H9 (cell line): ENCODE results near the gene SNRNP48. TPM values are rescaled to one million over a fixed set of nuclear protein-coding genes. Genes with fewer than 3 reads are reported as not detected.

Source experiments
- DNase-seq: peaks from one replicate; pipeline ENCODE4 v3.0.0-alpha.2; 2017
- H2AFZ ChIP-seq: one replicate; pipeline ENCODE4 v1.6.1; 2013; ENCODE audit warnings: mild to moderate bottlenecking, low read length, control low read depth, moderate library complexity
- H2AK5ac ChIP-seq: 2 replicates; pipeline ENCODE4 v1.6.1; 2013; ENCODE audit warnings: low read length, control low read depth, mixed read lengths; ENCODE audit not compliant: insufficient read length
- H2BK120ac ChIP-seq: one replicate; pipeline ENCODE4 v1.6.1; 2013; ENCODE audit warnings: low read depth, mild to moderate bottlenecking, low read length, control low read depth, inconsistent platforms; ENCODE audit not compliant: poor library complexity, severe bottlenecking
- H2BK12ac ChIP-seq: 2 replicates; pipeline ENCODE4 v1.6.1; 2013; ENCODE audit warnings: low read length, control low read depth, mixed read lengths, low read depth; ENCODE audit not compliant: insufficient read length
- H2BK15ac ChIP-seq: 2 replicates; pipeline ENCODE4 v1.6.1; 2013; ENCODE audit warnings: low read depth, low read length, control low read depth
- H2BK20ac ChIP-seq: one replicate; pipeline ENCODE4 v1.6.1; 2013; ENCODE audit warnings: low read depth, mild to moderate bottlenecking, low read length, control low read depth, inconsistent platforms; ENCODE audit not compliant: poor library complexity, severe bottlenecking
- H2BK5ac ChIP-seq: 2 replicates; pipeline ENCODE4 v1.6.1; 2013; ENCODE audit warnings: low read length, control low read depth, mixed read lengths; ENCODE audit not compliant: insufficient read length
- H3K14ac ChIP-seq: 2 replicates; pipeline ENCODE4 v1.6.1; 2013; ENCODE audit warnings: low read length, control low read depth; ENCODE audit not compliant: insufficient read depth
- H3K18ac ChIP-seq: 2 replicates; pipeline ENCODE4 v1.6.1; 2013; ENCODE audit warnings: low read depth, mild to moderate bottlenecking, mixed read lengths, low read length, control low read depth; ENCODE audit not compliant: insufficient read length
- H3K23ac ChIP-seq: 2 replicates; pipeline ENCODE4 v1.6.1; 2013; ENCODE audit warnings: low read length, control low read depth, mixed read lengths, low read depth; ENCODE audit not compliant: insufficient read length
- H3K23me2 ChIP-seq: 2 replicates; pipeline ENCODE4 v1.6.1; 2013; ENCODE audit warnings: low read depth, mild to moderate bottlenecking, mixed read lengths, low read length, control low read depth; ENCODE audit not compliant: insufficient read length, poor library complexity, severe bottlenecking
- H3K27ac ChIP-seq: 2 replicates; pipeline ENCODE4 v1.5.1; 2013; ENCODE audit warnings: low read length, control low read depth, mixed read lengths, low read depth; ENCODE audit not compliant: insufficient read length
- H3K27me3 ChIP-seq: 2 replicates; pipeline ENCODE4 v1.6.1; 2013; ENCODE audit warnings: low read length, control low read depth, inconsistent platforms; ENCODE audit not compliant: insufficient read depth
- H3K4ac ChIP-seq: 2 replicates; pipeline ENCODE4 v1.6.1; 2013; ENCODE audit warnings: low read depth, mild to moderate bottlenecking, control low read depth, inconsistent platforms, low read length, moderate library complexity
- H3K4me1 ChIP-seq: 2 replicates; pipeline ENCODE4 v1.6.1; 2013; ENCODE audit warnings: low read length, control low read depth, inconsistent platforms; ENCODE audit not compliant: insufficient read depth
- H3K4me2 ChIP-seq: 2 replicates; pipeline ENCODE4 v1.6.1; 2013; ENCODE audit warnings: low read length, control low read depth, mixed read lengths; ENCODE audit not compliant: insufficient read length, insufficient read depth
- H3K56ac ChIP-seq: 2 replicates; pipeline ENCODE4 v1.6.1; 2013; ENCODE audit warnings: low read depth, mild to moderate bottlenecking, mixed read lengths, low read length, control low read depth; ENCODE audit not compliant: insufficient read length
- H3K79me1 ChIP-seq: 2 replicates; pipeline ENCODE4 v1.6.1; 2013; ENCODE audit warnings: low read depth, mild to moderate bottlenecking, moderate library complexity, low read length, control low read depth, inconsistent platforms; ENCODE audit not compliant: insufficient read depth, poor library complexity, severe bottlenecking
- H3K79me2 ChIP-seq: 2 replicates; pipeline ENCODE4 v1.6.1; 2013; ENCODE audit warnings: low read length, control low read depth, inconsistent platforms; ENCODE audit not compliant: insufficient read depth
- H3K9ac ChIP-seq: 2 replicates; pipeline ENCODE4 v1.6.1; 2013; ENCODE audit warnings: low read length, control low read depth, mixed read lengths; ENCODE audit not compliant: insufficient read length; ENCODE audit errors: extremely low read depth
- H3K9me3 ChIP-seq: one replicate; pipeline ENCODE4 v1.6.1; 2013; ENCODE audit warnings: low read depth, low read length, inconsistent platforms; ENCODE audit not compliant: control insufficient read depth
- H3T11ph ChIP-seq: one replicate; pipeline ENCODE4 v1.6.1; 2013; ENCODE audit warnings: mild to moderate bottlenecking, low read length, control low read depth, inconsistent platforms
- H4K20me1 ChIP-seq: one replicate; pipeline ENCODE4 v1.6.1; 2013; ENCODE audit not compliant: control insufficient read depth, insufficient read length, insufficient read depth
- H4K5ac ChIP-seq: 2 replicates; pipeline ENCODE4 v1.6.1; 2013; ENCODE audit warnings: low read depth, mild to moderate bottlenecking, mixed read lengths, low read length, control low read depth; ENCODE audit not compliant: insufficient read length
- H4K8ac ChIP-seq: replicated peaks from 2 replicates; pipeline ENCODE4 v1.6.1; 2013; ENCODE audit warnings: low read length, control low read depth, mixed read lengths, low read depth; ENCODE audit not compliant: insufficient read length
- H4K91ac ChIP-seq: 2 replicates; pipeline ENCODE4 v1.6.1; 2013; ENCODE audit warnings: low read depth, mild to moderate bottlenecking, moderate library complexity, mixed read lengths, low read length, control low read depth; ENCODE audit not compliant: insufficient read length
- H3K27ac Mint-ChIP-seq, 3 experiments: 2 replicates in 2 of 3; 3 replicates in 1 of 3; pipeline ENCODE4 v1.8.0; 2020 to 2021; ENCODE audit warnings: mixed read lengths in 3 of 3, mild to moderate bottlenecking in 1 of 3, moderate library complexity in 1 of 3
- H3K27me3 Mint-ChIP-seq: 2 replicates; pipeline ENCODE4 v1.8.0; 2021; ENCODE audit warnings: low read depth, mild to moderate bottlenecking, moderate library complexity, mixed read lengths
- H3K36me3 Mint-ChIP-seq, 3 experiments: 2 replicates in 2 of 3; 3 replicates in 1 of 3; pipeline ENCODE4 v1.8.0; 2020 to 2021; ENCODE audit warnings: low read depth in 3 of 3, mixed read lengths in 3 of 3; ENCODE audit not compliant: insufficient read depth in 1 of 3
- H3K4me1 Mint-ChIP-seq, 2 experiments: 2 replicates each; pipeline ENCODE4 v1.8.0; 2020; ENCODE audit warnings: mixed read lengths in 2 of 2
- H3K4me3 Mint-ChIP-seq, 2 experiments: 2 replicates in 1 of 2; 3 replicates in 1 of 2; pipeline ENCODE4 v1.8.0; 2020 to 2021; ENCODE audit warnings: mild to moderate bottlenecking in 2 of 2, mixed read lengths in 2 of 2, moderate library complexity in 1 of 2
- H3K9me3 Mint-ChIP-seq, 2 experiments: 2 replicates in 1 of 2; 3 replicates in 1 of 2; pipeline ENCODE4 v1.8.0; 2020; ENCODE audit warnings: mild to moderate bottlenecking in 2 of 2, mixed read lengths in 2 of 2, moderate library complexity in 1 of 2
- WGBS: extraction: QIAGEN DNeasy Blood & Tissue Kit; methylation state at CpG from one replicate; pipeline ENCODE4 v1.1.7; 2013; ENCODE audit warnings: missing lambda C conversion rate, low lambda C conversion rate, mixed read lengths; ENCODE audit not compliant: insufficient read length; ENCODE audit errors: extremely low coverage; 5-methylcytosine and 5-hydroxymethylcytosine counted together
- total RNA-seq: library from RNA; stranded (reverse); gene quantifications from 2 replicates; pipeline ENCODE4 v1.2.1, GENCODE V29; 2021
- TF ChIP-seq, protein P1 (sequence below): fragments of 200-600 bp; sonication (generic); conservative IDR thresholded peaks from 3 replicates; pipeline ENCODE4 v1.8.0; 2021; ENCODE audit warnings: antibody characterized with exemption, mild to moderate bottlenecking

Gene SNRNP48
- total RNA-seq, 1 experiment from 2014 or later: 16.9 TPM

DNA sequence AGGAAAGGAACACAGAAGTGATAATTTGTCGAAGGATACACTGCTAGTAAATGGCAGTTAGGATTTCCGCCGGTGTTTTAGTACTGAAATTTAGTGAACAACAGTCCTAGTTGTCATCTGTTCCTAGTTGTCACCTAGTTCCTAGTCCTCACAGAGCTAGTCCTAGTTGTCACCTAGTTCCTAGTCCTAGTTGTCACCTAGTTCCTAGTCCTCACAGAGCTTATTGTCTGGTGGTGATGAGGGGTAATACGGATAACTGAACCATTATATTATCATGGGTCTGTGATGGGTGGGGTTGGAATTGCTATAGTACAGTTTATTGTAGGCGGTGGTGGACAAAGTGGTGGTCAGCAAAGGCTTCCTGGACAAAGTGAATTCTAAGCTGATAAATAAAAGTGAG, 1.8 kb downstream of the SNRNP48 start:
- WGBS: no CpG with 5 or more reads among the region's 5 CpGs
- Mint-ChIP-seq H3K9me3 (no peaks in the 10 kb centered on the region), H3K4me3 (peak overlapping the region; percentile 94 to 99), H3K27ac (no peak overlapping the region; a peak in 1 of 7 replicates), H3K4me1 (peaks cover 21 to 24% of the 10 kb centered on the region in 2 experiments), H3K27me3 (no peaks in the 10 kb centered on the region), H3K36me3 (peaks cover 17 to 27% (median 25%) of the 10 kb centered on the region in 3 experiments; a peak in 6 of 7 replicates)
- no peak overlapping the region for H3K4ac ChIP-seq
- H3K9me3 ChIP-seq: no peaks in the 10 kb centered on the region
- H2BK12ac ChIP-seq: no peak overlapping the region
- TF ChIP-seq, protein P1, sequence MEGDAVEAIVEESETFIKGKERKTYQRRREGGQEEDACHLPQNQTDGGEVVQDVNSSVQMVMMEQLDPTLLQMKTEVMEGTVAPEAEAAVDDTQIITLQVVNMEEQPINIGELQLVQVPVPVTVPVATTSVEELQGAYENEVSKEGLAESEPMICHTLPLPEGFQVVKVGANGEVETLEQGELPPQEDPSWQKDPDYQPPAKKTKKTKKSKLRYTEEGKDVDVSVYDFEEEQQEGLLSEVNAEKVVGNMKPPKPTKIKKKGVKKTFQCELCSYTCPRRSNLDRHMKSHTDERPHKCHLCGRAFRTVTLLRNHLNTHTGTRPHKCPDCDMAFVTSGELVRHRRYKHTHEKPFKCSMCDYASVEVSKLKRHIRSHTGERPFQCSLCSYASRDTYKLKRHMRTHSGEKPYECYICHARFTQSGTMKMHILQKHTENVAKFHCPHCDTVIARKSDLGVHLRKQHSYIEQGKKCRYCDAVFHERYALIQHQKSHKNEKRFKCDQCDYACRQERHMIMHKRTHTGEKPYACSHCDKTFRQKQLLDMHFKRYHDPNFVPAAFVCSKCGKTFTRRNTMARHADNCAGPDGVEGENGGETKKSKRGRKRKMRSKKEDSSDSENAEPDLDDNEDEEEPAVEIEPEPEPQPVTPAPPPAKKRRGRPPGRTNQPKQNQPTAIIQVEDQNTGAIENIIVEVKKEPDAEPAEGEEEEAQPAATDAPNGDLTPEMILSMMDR: no peak
- no peaks in the 10 kb centered on the region for H3K27me3 ChIP-seq
- H4K20me1 ChIP-seq: no peaks in the 10 kb centered on the region
- no peak overlapping the region for H3K9ac ChIP-seq
- no peaks in the 10 kb centered on the region for H3K79me1 ChIP-seq
- no peak overlapping the region for H3K56ac ChIP-seq
- no peak overlapping the region for H4K8ac ChIP-seq
- no peak overlapping the region for H2BK5ac ChIP-seq
- H3K14ac ChIP-seq: no peak overlapping the region
- H4K5ac ChIP-seq: no peak overlapping the region
- H3K79me2 ChIP-seq: peaks cover 15% of the 10 kb centered on the region; the same call in 1 of the 2 replicates
- no peak overlapping the region for H3K23ac ChIP-seq
- H3K23me2 ChIP-seq: peaks cover 4% of the 10 kb centered on the region
- H3K27ac ChIP-seq: no peak overlapping the region
- H4K91ac ChIP-seq: no peak overlapping the region
- H2BK20ac ChIP-seq: no peak overlapping the region
- H2BK120ac ChIP-seq: no peak overlapping the region
- H2AFZ ChIP-seq: no peak overlapping the region
- H3T11ph ChIP-seq: no peak overlapping the region
- no peak overlapping the region for H3K18ac ChIP-seq
- H3K4me1 ChIP-seq: no peaks in the 10 kb centered on the region; the same call in 1 of the 2 replicates
- no peak overlapping the region for H2BK15ac ChIP-seq
- H2AK5ac ChIP-seq: no peak overlapping the region
- H3K4me2 ChIP-seq: peak overlapping the region; percentile 3
- DNase-seq: no peak
